HG02852 (cell line): ENCODE data around the gene PRKAG3.
"Not testable (repeated sequence)": the region's sequence is repeated elsewhere in the genome, so short reads cannot be mapped to it uniquely, and the experiment has no call there.

Source experiments
- ATAC-seq: cut with Tn5 transposase; IDR thresholded peaks from one replicate; pipeline ENCODE4 v1.9.1; 2021; ENCODE audit warnings: mild to moderate bottlenecking, moderate library complexity; ENCODE audit not compliant: unreplicated experiment

PRKAG3 gene

GRCh38 chr2:218785103-218785502, 46.5 kb downstream of the PRKAG3 start:
- ATAC-seq, result no peak

GRCh38 chr2:218783688-218784087, 47.9 kb downstream of the PRKAG3 start:
- no peak for ATAC-seq

- ATAC-seq, result no peak
These were observed 49.1 kb downstream of the PRKAG3 start for GRCh38 chr2:218782528-218782844.

- ATAC-seq, result no peak
These were observed 49.7 kb downstream of the PRKAG3 start, which contains the start of gene CYP27A1 for GRCh38 chr2:218781691-218782527. Gene CYP27A1 (plus strand): TSS chr2:218782147. CDS start chr2:218782183, 36 bp downstream.

- ATAC-seq, result no peak
These were observed 50.5 kb downstream of the PRKAG3 start for GRCh38 chr2:218780851-218781690.

GRCh38 chr2:218780046-218780445, 51.6 kb downstream of the PRKAG3 start:
- ATAC-seq, result no peak

GRCh38 chr2:218777276-218777990, 54.2 kb downstream of the PRKAG3 start:
- no peak for ATAC-seq

GRCh38 chr2:218776488-218776887, 55.1 kb downstream of the PRKAG3 start:
- ATAC-seq, result no peak

- no peak for ATAC-seq
These were observed 57.7 kb downstream of the PRKAG3 start for GRCh38 chr2:218773881-218774280.

GRCh38 chr2:218772759-218773158, 58.8 kb downstream of the PRKAG3 start:
- not testable (repeated sequence) for ATAC-seq
